Measurements from ENCODE around the gene GRIK2. TPM values are rescaled to one million over a fixed set of nuclear protein-coding genes. Genes with fewer than 3 reads are reported as not detected.

Gene GRIK2
- total RNA-seq, 4 donors from 2014 or later, result 0.46 to 3.7 (median 1.8) TPM

DNA sequence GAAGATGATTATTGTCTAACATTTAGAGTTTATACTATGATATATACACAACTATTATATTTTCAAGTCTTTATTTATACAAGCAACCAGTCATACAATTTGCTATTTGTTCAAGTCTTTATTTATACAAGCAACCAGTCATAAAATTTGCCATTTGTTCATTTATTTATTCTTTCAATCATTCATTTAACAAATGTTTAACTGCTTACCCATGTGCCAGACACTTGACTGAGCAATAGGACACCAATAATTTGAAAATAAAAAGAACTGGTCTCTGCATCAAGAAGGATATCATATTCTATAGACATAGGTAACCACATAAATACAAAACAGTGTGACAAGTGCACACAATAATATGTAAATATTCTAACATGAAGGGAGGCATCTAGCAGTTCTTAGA is 20.3 kb downstream of the GRIK2 start:
- Histone ChIP-seq H3K9me3 (no peaks in the 10 kb centered on the region), H3K36me3 (no peaks in the 10 kb centered on the region), H3K4me3 (no peak overlapping the region), H3K4me1 (no peaks in the 10 kb centered on the region), H3K27ac (replicated peaks in 1 of 4) (no peak overlapping the region), H3K27me3 (no peaks in the 10 kb centered on the region)
- intact Hi-C loops (cut with DNase I), result no loop called here
- DNase-seq (ENCODE audit: extremely low spot score), result no peak
- no peak for TF ChIP-seq CTCF (IDR thresholded peaks at IDR 0.05)
- no peak for TF ChIP-seq POLR2A (IDR thresholded peaks at IDR 0.05; ENCODE audit: low read depth)
- TF ChIP-seq POLR2AphosphoS5 (IDR thresholded peaks at IDR 0.05), result no peak
- no peak for TF ChIP-seq EP300 (IDR thresholded peaks at IDR 0.05)

GRCh38 chr6:101417900-101418299 is 24.4 kb downstream of the GRIK2 start:
- intact Hi-C loops (cut with DNase I), result no loop called here

GRCh38 chr6:101422251-101422650 is 28.7 kb downstream of the GRIK2 start:
- H3K4me1 ChIP-seq, result no peaks in the 10 kb centered on the region
- no peak overlapping the region for H3K27ac ChIP-seq (replicated peaks in 1 of 4)
- intact Hi-C loops (cut with DNase I), result no loop called here
- H3K27me3 ChIP-seq, result no peaks in the 10 kb centered on the region
- no peak for DNase-seq (ENCODE audit: extremely low spot score)
- no peak overlapping the region for H3K4me3 ChIP-seq
- TF ChIP-seq CTCF (IDR thresholded peaks at IDR 0.05) (no peak), POLR2AphosphoS5 (IDR thresholded peaks at IDR 0.05) (no peak), EP300 (IDR thresholded peaks at IDR 0.05) (no peak), POLR2A (IDR thresholded peaks at IDR 0.05; ENCODE audit: low read depth) (no peak)
- H3K9me3 ChIP-seq, result no peaks in the 10 kb centered on the region
- no peaks in the 10 kb centered on the region for H3K36me3 ChIP-seq
- 81% methylated on average over 1 of the region's 1 CpG for WGBS

More at GRCh38 chr6:101417900-101418299, 24.4 kb downstream of the GRIK2 start:
- H3K36me3 ChIP-seq, result no peaks in the 10 kb centered on the region
- TF ChIP-seq POLR2AphosphoS5 (IDR thresholded peaks at IDR 0.05) (no peak), EP300 (IDR thresholded peaks at IDR 0.05) (no peak)
- no peak overlapping the region for H3K27ac ChIP-seq (replicated peaks in 1 of 4)
- H3K4me3 ChIP-seq, result no peak overlapping the region
- no peaks in the 10 kb centered on the region for H3K27me3 ChIP-seq
- H3K9me3 ChIP-seq, result no peaks in the 10 kb centered on the region
- no peaks in the 10 kb centered on the region for H3K4me1 ChIP-seq
- DNase-seq (ENCODE audit: extremely low spot score), result no peak
- WGBS, result 67% methylated on average over 1 of the region's 1 CpG

DNA sequence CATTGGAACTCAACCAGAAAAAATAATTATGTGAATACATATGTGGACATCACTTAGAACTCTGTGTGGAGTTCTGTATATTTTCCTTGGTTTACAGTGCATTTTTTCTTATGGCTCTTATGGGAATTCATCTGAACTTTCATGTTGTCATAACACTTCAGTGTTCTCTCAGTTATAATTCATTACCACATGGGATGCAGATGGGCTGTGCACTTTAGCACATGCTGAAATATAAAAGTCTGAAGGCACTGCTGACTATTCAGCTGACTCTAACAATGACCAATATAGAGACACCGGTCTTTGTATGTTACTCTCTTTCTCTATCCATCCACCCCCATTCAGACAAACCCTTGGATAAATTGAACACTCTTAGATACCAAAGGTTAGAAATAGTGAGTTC is 29.3 kb downstream of the GRIK2 start:
- Histone ChIP-seq H3K9me3 (no peaks in the 10 kb centered on the region), H3K4me1 (no peaks in the 10 kb centered on the region), H3K27me3 (no peaks in the 10 kb centered on the region), H3K36me3 (no peaks in the 10 kb centered on the region), H3K27ac (replicated peaks in 1 of 4) (no peak overlapping the region), H3K4me3 (no peak overlapping the region)
- WGBS, result 41% methylated on average over 1 of the region's 1 CpG
- intact Hi-C loops (cut with DNase I), result no loop called here
- TF ChIP-seq POLR2A (IDR thresholded peaks at IDR 0.05; ENCODE audit: low read depth) (no peak), POLR2AphosphoS5 (IDR thresholded peaks at IDR 0.05) (no peak)
- DNase-seq (ENCODE audit: extremely low spot score), result no peak

DNA sequence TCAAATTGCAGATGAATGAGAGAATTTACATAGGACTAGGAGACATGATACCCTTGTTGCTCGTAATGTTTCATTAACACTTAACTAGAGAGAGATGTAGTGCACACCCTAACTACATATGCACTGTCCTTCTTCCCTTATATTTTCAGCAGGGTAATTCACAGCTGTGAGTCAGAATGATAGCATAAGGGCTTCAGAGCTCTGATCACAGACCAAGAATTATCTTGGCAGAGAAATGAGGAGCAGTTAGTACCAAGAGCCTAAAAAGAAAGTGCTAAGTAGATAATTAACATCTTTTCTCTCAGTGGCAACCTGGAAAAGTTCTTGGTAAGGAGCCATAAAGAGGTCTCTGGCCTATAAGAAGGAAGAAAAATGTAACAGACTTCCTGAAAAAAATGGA is 35.8 kb downstream of the GRIK2 start:
- no peak for TF ChIP-seq POLR2A (IDR thresholded peaks at IDR 0.05; ENCODE audit: low read depth)
- no peak for TF ChIP-seq CTCF (IDR thresholded peaks at IDR 0.05)
- no peak for TF ChIP-seq EP300 (IDR thresholded peaks at IDR 0.05)
- TF ChIP-seq POLR2AphosphoS5 (IDR thresholded peaks at IDR 0.05), result no peak
- no peak overlapping the region for H3K27ac ChIP-seq (replicated peaks in 1 of 4)

DNA sequence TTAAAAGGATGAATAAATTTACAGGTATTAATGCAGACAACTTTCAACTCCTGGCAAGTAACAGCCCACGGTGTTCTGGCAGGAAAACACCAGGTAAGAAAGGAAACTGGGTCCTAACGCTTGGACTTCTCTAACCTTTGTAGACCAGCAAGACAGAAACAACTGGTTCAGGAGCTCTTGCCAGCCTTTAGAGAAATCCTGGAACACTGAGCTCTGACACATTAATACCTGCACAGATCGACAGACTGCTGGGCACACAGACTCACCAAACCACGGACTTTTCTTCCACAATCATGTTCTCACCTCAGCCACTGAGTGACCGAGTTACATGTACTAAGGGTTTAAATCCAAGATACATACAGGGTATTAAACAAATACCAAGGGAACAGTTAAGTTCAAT is 36.3 kb downstream of the GRIK2 start:
- peaks cover 0 to 2% (median 0%) of the 10 kb centered on the region in 4 donors for H3K4me1 ChIP-seq
- WGBS, result 74% methylated on average over 5 of the region's 5 CpGs
- no peak for TF ChIP-seq POLR2A (IDR thresholded peaks at IDR 0.05; ENCODE audit: low read depth)
- TF ChIP-seq EP300 (IDR thresholded peaks at IDR 0.05), result no peak
- TF ChIP-seq CTCF (IDR thresholded peaks at IDR 0.05), result no peak
- TF ChIP-seq POLR2AphosphoS5 (IDR thresholded peaks at IDR 0.05), result no peak

More for the DNA sequence above, 35.8 kb downstream of the GRIK2 start:
- 55% methylated on average over 1 of the region's 1 CpG for WGBS
- H3K9me3 ChIP-seq, result no peaks in the 10 kb centered on the region
- peaks cover 0 to 2% (median 0%) of the 10 kb centered on the region in 4 donors for H3K4me1 ChIP-seq
- no peak overlapping the region for H3K4me3 ChIP-seq
- H3K27me3 ChIP-seq, result no peaks in the 10 kb centered on the region
- H3K36me3 ChIP-seq, result no peaks in the 10 kb centered on the region
- intact Hi-C loops (cut with DNase I), result no loop called here
- no peak for DNase-seq (ENCODE audit: extremely low spot score)

More for the DNA sequence above, 36.3 kb downstream of the GRIK2 start:
- H3K4me3 ChIP-seq, result no peak overlapping the region
- no peak for DNase-seq (ENCODE audit: extremely low spot score)
- H3K27ac ChIP-seq (replicated peaks in 1 of 4), result no peak overlapping the region
- intact Hi-C loops (cut with DNase I), result no loop called here
- H3K27me3 ChIP-seq, result no peaks in the 10 kb centered on the region
- H3K36me3 ChIP-seq, result no peaks in the 10 kb centered on the region
- no peaks in the 10 kb centered on the region for H3K9me3 ChIP-seq

Measured in esophagus muscularis mucosa (tissue), 4 donors.